ENCODE data around the gene UNC79. TPM values are rescaled to one million over a fixed set of nuclear protein-coding genes. Genes with fewer than 3 reads are reported as not detected.

UNC79 gene
- total and polyA plus RNA-seq, 9 donors: 0.04 to 1.1 (median 0.15) TPM

- H3K4me3 ChIP-seq: no peak overlapping the region
- no peaks in the 10 kb centered on the region for H3K9me3 ChIP-seq
- DNase-seq: peak in 1 of 5 donors; percentile 23
- no peak overlapping the region for H3K27ac ChIP-seq
- 36 to 39% (median 36%) methylated on average over 7 of the region's 7 CpGs for WGBS, 3 donors
- no peaks in the 10 kb centered on the region for H3K36me3 ChIP-seq
- H3K4me1 ChIP-seq (ENCODE audit: insufficient read depth): no peaks in the 10 kb centered on the region
- no peak for TF ChIP-seq EP300 (IDR thresholded peaks at IDR 0.05)
- TF ChIP-seq POLR2A (IDR thresholded peaks at IDR 0.05): no peak
- no peak for TF ChIP-seq CTCF (IDR thresholded peaks at IDR 0.05)
- intact Hi-C loops (cut with DNase I): no loop called here
- H3K27me3 ChIP-seq: no peaks in the 10 kb centered on the region
Measured at GRCh38 chr14:93619176-93619793, 188.5 kb downstream of the UNC79 start.

- WGBS, 3 donors: 88 to 90% (median 88%) methylated on average over 4 of the region's 4 CpGs
- TF ChIP-seq POLR2A (IDR thresholded peaks at IDR 0.05): no peak
- TF ChIP-seq CTCF (IDR thresholded peaks at IDR 0.05): no peak
- no peak for TF ChIP-seq EP300 (IDR thresholded peaks at IDR 0.05)
- DNase-seq: no peak
Measured at GRCh38 chr14:93628048-93628447, 197.3 kb downstream of the UNC79 start.

GRCh38 chr14:93629643-93630042, 198.9 kb downstream of the UNC79 start:
- H3K27me3 ChIP-seq: no peaks in the 10 kb centered on the region
- intact Hi-C loops (cut with DNase I): no loop called here
- no peak for DNase-seq
- no peak overlapping the region for H3K27ac ChIP-seq
- H3K4me1 ChIP-seq (ENCODE audit: insufficient read depth): no peaks in the 10 kb centered on the region
- H3K9me3 ChIP-seq: no peaks in the 10 kb centered on the region
- no peaks in the 10 kb centered on the region for H3K36me3 ChIP-seq
- no peak overlapping the region for H3K4me3 ChIP-seq
- TF ChIP-seq POLR2A (IDR thresholded peaks at IDR 0.05) (no peak), CTCF (IDR thresholded peaks at IDR 0.05) (no peak), EP300 (IDR thresholded peaks at IDR 0.05) (no peak)

More at GRCh38 chr14:93628048-93628447, 197.3 kb downstream of the UNC79 start:
- H3K4me3 ChIP-seq: no peak overlapping the region
- intact Hi-C loops (cut with DNase I): no loop called here
- H3K27ac ChIP-seq: no peak overlapping the region
- no peaks in the 10 kb centered on the region for H3K4me1 ChIP-seq (ENCODE audit: insufficient read depth)
- H3K27me3 ChIP-seq: no peaks in the 10 kb centered on the region
- no peaks in the 10 kb centered on the region for H3K9me3 ChIP-seq
- no peaks in the 10 kb centered on the region for H3K36me3 ChIP-seq

GRCh38 chr14:93638790-93639189, 208.1 kb downstream of the UNC79 start:
- 69 to 84% (median 79%) methylated on average over 5 of the region's 5 CpGs for WGBS, 3 donors
- no peak overlapping the region for H3K27ac ChIP-seq
- TF ChIP-seq POLR2A (IDR thresholded peaks at IDR 0.05): no peak
- no peaks in the 10 kb centered on the region for H3K9me3 ChIP-seq
- no peaks in the 10 kb centered on the region for H3K27me3 ChIP-seq
- no peaks in the 10 kb centered on the region for H3K4me1 ChIP-seq (ENCODE audit: insufficient read depth)
- no peak overlapping the region for H3K4me3 ChIP-seq
- no peaks in the 10 kb centered on the region for H3K36me3 ChIP-seq
- intact Hi-C loops (cut with DNase I): no loop called here
- DNase-seq: no peak

GRCh38 chr14:93643127-93643526, 212.4 kb downstream of the UNC79 start:
- H3K4me3 ChIP-seq: no peak overlapping the region
- intact Hi-C loops (cut with DNase I): no loop called here
- no peak overlapping the region for H3K27ac ChIP-seq
- no peak for DNase-seq
- no peaks in the 10 kb centered on the region for H3K27me3 ChIP-seq
- WGBS, 3 donors: 53 to 78% (median 63%) methylated on average over 3 of the region's 3 CpGs
- no peaks in the 10 kb centered on the region for H3K4me1 ChIP-seq (ENCODE audit: insufficient read depth)
- H3K9me3 ChIP-seq: no peaks in the 10 kb centered on the region
- no peaks in the 10 kb centered on the region for H3K36me3 ChIP-seq
- TF ChIP-seq CTCF (IDR thresholded peaks at IDR 0.05) (no peak), POLR2A (IDR thresholded peaks at IDR 0.05) (no peak), EP300 (IDR thresholded peaks at IDR 0.05) (no peak)

All from ovary (tissue), 9 donors.